ENCODE measurements around the gene ZNF737. TPM values are rescaled to one million over a fixed set of nuclear protein-coding genes. Genes with fewer than 3 reads are reported as not detected.
"Not testable (repeated sequence)": the region's sequence is repeated elsewhere in the genome, so short reads cannot be mapped to it uniquely, and the experiment has no call there.

ZNF737 gene
- total RNA-seq, result 1 to 10 TPM; 3.3 to 3.7 TPM
- polyA plus RNA-seq, result 1 to 10 TPM in 1 of 2 donors, under 1 TPM in 1; 0.67 to 1.1 TPM

DNA sequence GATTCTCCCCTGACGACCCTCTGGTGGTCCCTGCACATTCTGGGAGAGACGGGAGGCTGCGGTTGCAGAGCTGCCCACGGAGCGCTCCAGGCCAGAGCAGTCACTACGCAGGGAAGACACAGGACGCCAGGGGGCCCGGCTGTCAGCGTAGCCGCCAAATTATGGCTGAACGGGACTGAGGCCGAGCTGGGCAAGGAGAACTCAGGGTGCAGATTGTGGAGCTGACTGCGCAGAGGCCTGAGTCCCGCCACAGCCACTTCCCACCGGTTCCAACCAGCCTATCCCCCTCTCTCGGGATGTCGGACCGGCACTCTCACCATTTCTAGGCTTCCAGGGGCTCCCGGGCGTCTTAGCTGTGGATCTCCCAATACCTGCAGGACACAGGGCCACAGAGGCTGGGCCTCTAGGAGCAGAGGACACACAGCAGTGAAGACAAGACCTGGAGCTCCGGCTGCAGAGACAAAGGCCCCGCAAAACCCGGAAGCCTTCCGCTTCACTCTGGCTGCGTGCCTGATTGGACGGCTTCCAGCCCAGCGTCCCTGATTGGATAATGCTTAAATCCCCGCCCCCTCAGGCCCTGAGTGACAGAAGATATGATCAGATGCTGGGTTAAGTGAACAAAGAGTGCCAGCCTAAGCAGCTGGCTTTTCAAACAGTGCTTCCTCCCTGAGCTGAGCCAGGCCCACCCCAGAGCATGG, at the start of gene ZNF737:
Gene ZNF737, minus strand, starts transcription at position 461 of the 698 bp plus-strand sequence. Its CDS starts 141 bp downstream, at position 320.
- WGBS, result under 1% methylated on average over 28 of the region's 28 CpGs
- Histone ChIP-seq H3K27me3 (ENCODE audit: control insufficient read depth in 4 of 4, insufficient read depth in 4 of 4, low read length in 3 of 4) (no peaks in the 10 kb centered on the region), H3K36me3 (ENCODE audit: control insufficient read depth in 4 of 4, insufficient read depth in 3 of 4, low read depth in 1 of 4, low read length in 3 of 4) (peaks cover 0 to 2% (median 0%) of the 10 kb centered on the region in 4 donors), H3K4me1 (ENCODE audit: control insufficient read depth in 4 of 4, insufficient read depth in 4 of 4, low read length in 3 of 4) (peaks cover 0 to 4% (median 2%) of the 10 kb centered on the region in 4 donors), H3K27ac (ENCODE audit: low read depth in 1 of 2, low read length in 2 of 2) (peak within 1 kb of the TSS; percentile 6 to 75), H3K4me3 (ENCODE audit: low read depth in 1 of 3, low read length in 3 of 3) (peak within 1 kb of the TSS; percentile 55 to 88 (median 65)), H3K9ac (ENCODE audit: low read depth in 1 of 2, low read length in 2 of 2) (peak within 1 kb of the TSS; percentile 60 to 68), H3K9me3 (ENCODE audit: control insufficient read depth in 4 of 4, low read length in 3 of 4) (peaks cover 6 to 30% (median 14%) of the 10 kb centered on the region in 4 donors)
- TF ChIP-seq, protein P1, sequence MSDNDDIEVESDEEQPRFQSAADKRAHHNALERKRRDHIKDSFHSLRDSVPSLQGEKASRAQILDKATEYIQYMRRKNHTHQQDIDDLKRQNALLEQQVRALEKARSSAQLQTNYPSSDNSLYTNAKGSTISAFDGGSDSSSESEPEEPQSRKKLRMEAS (IDR thresholded peaks at IDR 0.05), result no peak
- TF ChIP-seq NR2F2 (IDR thresholded peaks at IDR 0.05), result peak; percentile 5
- peak; percentile 52 for TF ChIP-seq TAF1 (conservative IDR thresholded peaks at IDR 0.05)
- no peak for TF ChIP-seq JUND (IDR thresholded peaks at IDR 0.05)
- TF ChIP-seq FOXA1 (IDR thresholded peaks at IDR 0.05), result no peak
- no peak for TF ChIP-seq YY1 (IDR thresholded peaks at IDR 0.05)
- TF ChIP-seq, protein P2, sequence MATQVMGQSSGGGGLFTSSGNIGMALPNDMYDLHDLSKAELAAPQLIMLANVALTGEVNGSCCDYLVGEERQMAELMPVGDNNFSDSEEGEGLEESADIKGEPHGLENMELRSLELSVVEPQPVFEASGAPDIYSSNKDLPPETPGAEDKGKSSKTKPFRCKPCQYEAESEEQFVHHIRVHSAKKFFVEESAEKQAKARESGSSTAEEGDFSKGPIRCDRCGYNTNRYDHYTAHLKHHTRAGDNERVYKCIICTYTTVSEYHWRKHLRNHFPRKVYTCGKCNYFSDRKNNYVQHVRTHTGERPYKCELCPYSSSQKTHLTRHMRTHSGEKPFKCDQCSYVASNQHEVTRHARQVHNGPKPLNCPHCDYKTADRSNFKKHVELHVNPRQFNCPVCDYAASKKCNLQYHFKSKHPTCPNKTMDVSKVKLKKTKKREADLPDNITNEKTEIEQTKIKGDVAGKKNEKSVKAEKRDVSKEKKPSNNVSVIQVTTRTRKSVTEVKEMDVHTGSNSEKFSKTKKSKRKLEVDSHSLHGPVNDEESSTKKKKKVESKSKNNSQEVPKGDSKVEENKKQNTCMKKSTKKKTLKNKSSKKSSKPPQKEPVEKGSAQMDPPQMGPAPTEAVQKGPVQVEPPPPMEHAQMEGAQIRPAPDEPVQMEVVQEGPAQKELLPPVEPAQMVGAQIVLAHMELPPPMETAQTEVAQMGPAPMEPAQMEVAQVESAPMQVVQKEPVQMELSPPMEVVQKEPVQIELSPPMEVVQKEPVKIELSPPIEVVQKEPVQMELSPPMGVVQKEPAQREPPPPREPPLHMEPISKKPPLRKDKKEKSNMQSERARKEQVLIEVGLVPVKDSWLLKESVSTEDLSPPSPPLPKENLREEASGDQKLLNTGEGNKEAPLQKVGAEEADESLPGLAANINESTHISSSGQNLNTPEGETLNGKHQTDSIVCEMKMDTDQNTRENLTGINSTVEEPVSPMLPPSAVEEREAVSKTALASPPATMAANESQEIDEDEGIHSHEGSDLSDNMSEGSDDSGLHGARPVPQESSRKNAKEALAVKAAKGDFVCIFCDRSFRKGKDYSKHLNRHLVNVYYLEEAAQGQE (IDR thresholded peaks at IDR 0.05), result no peak
- peak; percentile 70 for TF ChIP-seq SP1 (IDR thresholded peaks at IDR 0.05)
- TF ChIP-seq ATF3 (IDR thresholded peaks at IDR 0.05), result no peak
- TF ChIP-seq RAD21 (IDR thresholded peaks at IDR 0.05), result peak in 1 of 2 donors; percentile 26
- no peak for TF ChIP-seq HNF4A (conservative IDR thresholded peaks at IDR 0.05)
- TF ChIP-seq, protein P3, sequence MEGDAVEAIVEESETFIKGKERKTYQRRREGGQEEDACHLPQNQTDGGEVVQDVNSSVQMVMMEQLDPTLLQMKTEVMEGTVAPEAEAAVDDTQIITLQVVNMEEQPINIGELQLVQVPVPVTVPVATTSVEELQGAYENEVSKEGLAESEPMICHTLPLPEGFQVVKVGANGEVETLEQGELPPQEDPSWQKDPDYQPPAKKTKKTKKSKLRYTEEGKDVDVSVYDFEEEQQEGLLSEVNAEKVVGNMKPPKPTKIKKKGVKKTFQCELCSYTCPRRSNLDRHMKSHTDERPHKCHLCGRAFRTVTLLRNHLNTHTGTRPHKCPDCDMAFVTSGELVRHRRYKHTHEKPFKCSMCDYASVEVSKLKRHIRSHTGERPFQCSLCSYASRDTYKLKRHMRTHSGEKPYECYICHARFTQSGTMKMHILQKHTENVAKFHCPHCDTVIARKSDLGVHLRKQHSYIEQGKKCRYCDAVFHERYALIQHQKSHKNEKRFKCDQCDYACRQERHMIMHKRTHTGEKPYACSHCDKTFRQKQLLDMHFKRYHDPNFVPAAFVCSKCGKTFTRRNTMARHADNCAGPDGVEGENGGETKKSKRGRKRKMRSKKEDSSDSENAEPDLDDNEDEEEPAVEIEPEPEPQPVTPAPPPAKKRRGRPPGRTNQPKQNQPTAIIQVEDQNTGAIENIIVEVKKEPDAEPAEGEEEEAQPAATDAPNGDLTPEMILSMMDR (IDR thresholded peaks at IDR 0.05; ENCODE audit: low read depth, low read length, missing input control), result peak; percentile 19
- TF ChIP-seq HNF4G (IDR thresholded peaks at IDR 0.05), result no peak
- peak in 1 of 2 donors; percentile 55 for TF ChIP-seq GABPA (IDR thresholded peaks at IDR 0.05 in 1 of 2, conservative IDR thresholded peaks at IDR 0.05 in 1 of 2)
- TF ChIP-seq FOXA2 (IDR thresholded peaks at IDR 0.05), result no peak
- no peak for TF ChIP-seq EGR1 (IDR thresholded peaks at IDR 0.05; ENCODE audit: low read depth in 2 of 2)
- TF ChIP-seq, protein P4, sequence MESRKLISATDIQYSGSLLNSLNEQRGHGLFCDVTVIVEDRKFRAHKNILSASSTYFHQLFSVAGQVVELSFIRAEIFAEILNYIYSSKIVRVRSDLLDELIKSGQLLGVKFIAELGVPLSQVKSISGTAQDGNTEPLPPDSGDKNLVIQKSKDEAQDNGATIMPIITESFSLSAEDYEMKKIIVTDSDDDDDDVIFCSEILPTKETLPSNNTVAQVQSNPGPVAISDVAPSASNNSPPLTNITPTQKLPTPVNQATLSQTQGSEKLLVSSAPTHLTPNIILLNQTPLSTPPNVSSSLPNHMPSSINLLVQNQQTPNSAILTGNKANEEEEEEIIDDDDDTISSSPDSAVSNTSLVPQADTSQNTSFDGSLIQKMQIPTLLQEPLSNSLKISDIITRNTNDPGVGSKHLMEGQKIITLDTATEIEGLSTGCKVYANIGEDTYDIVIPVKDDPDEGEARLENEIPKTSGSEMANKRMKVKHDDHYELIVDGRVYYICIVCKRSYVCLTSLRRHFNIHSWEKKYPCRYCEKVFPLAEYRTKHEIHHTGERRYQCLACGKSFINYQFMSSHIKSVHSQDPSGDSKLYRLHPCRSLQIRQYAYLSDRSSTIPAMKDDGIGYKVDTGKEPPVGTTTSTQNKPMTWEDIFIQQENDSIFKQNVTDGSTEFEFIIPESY (IDR thresholded peaks at IDR 0.05), result no peak
- DNase-seq (ENCODE audit: low spot score), result peak; percentile 84

DNA sequence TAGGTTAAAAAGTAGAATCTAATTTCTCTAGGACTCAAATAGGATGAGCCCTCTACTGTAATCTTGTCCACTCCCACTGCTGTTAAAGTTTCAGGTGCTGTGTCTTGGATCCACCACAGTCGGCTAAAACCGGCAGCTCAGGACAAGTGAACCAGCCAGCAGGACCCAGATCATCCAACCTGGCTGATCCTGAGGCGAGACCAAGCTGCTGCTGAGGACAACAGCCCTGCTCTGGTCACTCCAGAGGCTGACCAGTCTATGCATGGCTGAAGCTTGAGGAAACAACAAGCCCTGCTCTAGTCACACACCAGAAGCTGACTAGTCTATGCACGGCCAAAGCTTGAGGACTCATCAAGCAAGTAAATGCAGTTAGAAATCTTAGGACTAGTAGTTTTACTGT, 49.4 kb upstream of the ZNF737 start:
- H3K27me3 ChIP-seq (ENCODE audit: control insufficient read depth in 4 of 4, insufficient read depth in 4 of 4, low read length in 3 of 4); DNase-seq (ENCODE audit: low spot score); H3K4me1 ChIP-seq (ENCODE audit: control insufficient read depth in 4 of 4, insufficient read depth in 4 of 4, low read length in 3 of 4); H3K9ac ChIP-seq (ENCODE audit: low read depth in 1 of 2, low read length in 2 of 2); H3K36me3 ChIP-seq (ENCODE audit: control insufficient read depth in 4 of 4, insufficient read depth in 3 of 4, low read depth in 1 of 4, low read length in 3 of 4); H3K27ac ChIP-seq (ENCODE audit: low read depth in 1 of 2, low read length in 2 of 2); H3K4me3 ChIP-seq (ENCODE audit: low read depth in 1 of 3, low read length in 3 of 3): not testable (repeated sequence)
- peaks cover 10 to 37% (median 29%) of the 10 kb centered on the region in 4 donors for H3K9me3 ChIP-seq (ENCODE audit: control insufficient read depth in 4 of 4, low read length in 3 of 4)
- WGBS, result 80% methylated on average over 4 of the region's 4 CpGs
